HG03442 (cell line): Measurements from ENCODE around the gene GRIN2C.

Experiments
- ATAC-seq: cut with Tn5 transposase; IDR thresholded peaks from one replicate; pipeline ENCODE4 v1.9.1; 2021; ENCODE audit warnings: mild to moderate bottlenecking, moderate library complexity; ENCODE audit not compliant: unreplicated experiment

The GRIN2C gene

GRCh38 chr17:74803388-74803930, 56.2 kb downstream of the GRIN2C start:
- ATAC-seq, result no peak

DNA sequence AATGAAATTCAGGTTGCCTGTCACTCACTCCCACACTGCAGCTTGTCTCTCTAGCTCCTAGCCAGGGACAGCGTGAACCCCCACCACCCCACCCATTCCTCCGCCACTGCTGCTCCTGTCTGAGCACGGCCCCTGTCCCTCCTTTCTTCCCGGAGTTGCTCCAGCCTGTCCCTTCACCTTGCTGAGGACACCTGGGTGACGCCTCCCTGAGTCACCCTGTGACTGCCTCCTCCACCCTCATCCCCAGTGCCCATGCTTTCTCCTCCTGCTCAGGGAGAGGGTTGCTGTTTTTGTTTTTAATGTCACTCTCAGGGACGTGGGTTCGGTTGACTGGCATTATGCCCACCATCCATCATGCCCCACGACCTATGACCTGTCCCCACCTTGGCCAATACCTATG, 57.8 kb downstream of the GRIN2C start:
- no peak for ATAC-seq

DNA sequence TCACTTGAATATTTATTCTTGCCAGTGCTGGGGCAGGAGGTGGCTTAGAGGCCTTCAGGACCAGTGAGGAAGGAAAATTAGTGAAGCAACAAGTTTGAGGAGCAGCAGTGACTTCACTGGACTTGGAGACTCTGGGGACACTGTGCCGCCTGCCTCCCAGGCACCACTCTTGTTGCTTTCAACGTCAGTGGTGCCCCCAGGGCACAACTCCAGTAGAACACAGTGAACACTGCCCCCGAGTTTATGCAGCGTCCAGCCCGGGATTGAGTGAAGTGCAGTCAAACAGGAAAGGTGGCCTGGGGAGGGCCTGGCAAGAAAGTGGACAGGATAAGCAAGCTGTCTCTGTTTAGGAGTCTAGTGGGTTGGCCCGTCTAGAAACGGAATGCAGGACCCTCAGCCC, 59.2 kb downstream of the GRIN2C start:
- ATAC-seq, result no peak

DNA sequence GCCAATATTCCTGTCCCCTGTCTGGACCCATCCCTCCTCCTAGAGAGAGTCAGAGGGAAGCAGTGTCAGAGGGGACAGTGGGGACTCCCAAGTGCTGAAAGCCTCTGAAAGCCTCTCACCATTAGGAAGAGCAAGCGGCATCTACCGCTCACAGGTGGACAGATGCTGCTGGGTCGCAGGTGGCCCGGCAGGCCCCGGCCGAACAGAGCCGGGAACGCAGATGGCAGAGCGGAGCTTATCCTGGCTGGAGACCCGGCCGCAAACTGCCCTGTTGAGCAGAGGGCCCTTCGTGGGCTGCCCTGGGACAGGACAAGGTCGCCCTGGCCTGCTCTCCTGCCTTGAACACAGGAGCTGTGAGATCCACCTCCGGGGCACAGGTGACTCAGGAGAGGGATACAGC, 60.6 kb downstream of the GRIN2C start:
- ATAC-seq, result no peak

DNA sequence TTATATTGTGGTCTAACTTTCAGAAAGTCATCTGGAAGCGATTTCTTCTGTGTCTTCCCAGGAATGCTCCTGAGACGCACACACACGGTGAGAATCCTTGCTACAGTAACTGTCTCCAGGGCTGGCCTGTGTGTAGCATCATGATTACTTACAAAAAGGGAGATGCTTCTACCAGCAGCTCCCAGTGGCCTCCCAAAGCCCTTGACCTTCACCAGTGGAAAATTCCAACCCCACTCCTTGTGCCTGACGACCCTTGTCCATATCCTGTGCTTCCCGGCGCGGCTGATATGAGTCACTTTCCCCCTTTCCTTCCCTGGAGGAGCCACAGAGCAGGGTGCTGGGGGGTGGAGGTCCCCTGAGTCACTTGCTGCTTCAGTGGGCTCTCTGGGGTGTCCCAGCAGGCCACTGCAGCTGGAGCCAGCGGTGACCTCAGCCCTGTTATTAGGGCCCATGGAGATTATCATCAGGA, 61.4 kb downstream of the GRIN2C start:
- no peak for ATAC-seq

DNA sequence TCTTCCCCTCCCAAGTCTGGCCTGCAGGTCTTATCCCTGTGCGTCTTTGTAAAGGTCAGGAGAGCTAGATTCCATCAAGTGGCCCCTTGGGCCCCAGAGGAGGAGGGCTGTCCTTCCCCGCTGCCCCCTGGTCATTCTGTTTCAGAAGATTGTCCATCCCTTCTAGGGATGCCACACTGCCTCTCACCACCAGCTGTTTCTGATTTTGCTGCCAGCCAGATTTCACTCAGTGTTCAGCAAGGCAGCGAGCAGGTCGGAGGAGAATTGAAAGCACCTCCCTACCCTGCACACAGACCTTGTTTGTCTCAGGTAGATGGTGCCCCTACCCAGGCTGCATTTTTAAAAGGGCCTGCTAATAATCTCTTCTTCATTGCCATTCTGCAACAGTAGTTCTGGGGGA, 61.9 kb downstream of the GRIN2C start:
- ATAC-seq, result no peak

DNA sequence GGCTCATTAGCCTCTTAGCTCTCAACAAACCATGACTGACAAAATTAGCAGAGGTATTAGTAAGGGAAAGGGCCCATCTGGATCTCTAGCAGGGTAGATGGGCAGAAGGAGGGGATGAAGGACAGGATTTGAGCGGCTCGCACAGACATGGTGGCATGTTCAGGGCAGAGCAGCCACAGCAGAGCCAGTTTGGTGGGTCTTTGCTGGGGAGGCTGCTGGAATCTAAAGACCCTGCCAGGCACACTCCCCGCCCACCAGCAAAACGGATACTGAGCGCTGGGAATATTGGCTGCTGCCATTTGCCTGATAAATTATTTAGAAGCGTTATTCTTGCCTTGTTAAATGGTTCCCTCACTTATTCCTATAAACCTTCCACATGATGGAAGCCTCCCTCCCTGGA, 62.8 kb downstream of the GRIN2C start:
- no peak for ATAC-seq

- no peak for ATAC-seq
Measured at GRCh38 chr17:74796211-74796610, 63.5 kb downstream of the GRIN2C start.

GRCh38 chr17:74795327-74796020, 64.2 kb downstream of the GRIN2C start:
- no peak for ATAC-seq

GRCh38 chr17:74792586-74793105, 67.0 kb downstream of the GRIN2C start:
- ATAC-seq, result no peak
